Transverse colon (tissue), 4 donors: Measurements from ENCODE around the gene ARMH2. TPM values are rescaled to one million over a fixed set of nuclear protein-coding genes. Genes with fewer than 3 reads are reported as not detected.

Experiments
- DNase-seq: peaks from one replicate; pipeline ENCODE4 v3.0.0-alpha.2; 2019
- H3K27ac ChIP-seq, 4 donors: fragments of 200-600 bp; sonication (generic); 2 replicates each; pipeline ENCODE4 v1.5.1; 2016 to 2018; ENCODE audit warnings: inconsistent platforms in 4 of 4
- H3K27me3 ChIP-seq: fragments of 200-600 bp; sonication (generic); 2 replicates; pipeline ENCODE4 v1.5.1; 2017; ENCODE audit warnings: inconsistent platforms
- H3K36me3 ChIP-seq, 4 donors: fragments of 200-600 bp; sonication (generic); 2 replicates each; pipeline ENCODE4 v1.5.1; 2017 to 2019; ENCODE audit warnings: inconsistent platforms in 4 of 4
- H3K4me1 ChIP-seq, 4 donors: fragments of 200-600 bp; sonication (generic); 2 replicates each; pipeline ENCODE4 v1.5.1; 2017 to 2020; ENCODE audit warnings: inconsistent platforms in 4 of 4
- H3K4me3 ChIP-seq, 4 donors: fragments of 200-600 bp; sonication (generic); 1 replicate in 1 of 4; 2 replicates in 3 of 4; pipeline versions ENCODE4 v1.5.1 to v1.6.1; 2017 to 2019; ENCODE audit warnings: inconsistent platforms in 4 of 4
- H3K9me3 ChIP-seq, 2 donors: fragments of 200-600 bp; sonication (generic); 2 replicates each; pipeline ENCODE4 v1.5.1; 2017 to 2019; ENCODE audit warnings: inconsistent platforms in 2 of 2
- EP300 ChIP-seq: sonication (generic); formaldehyde crosslinking; IDR thresholded peaks from one replicate; pipeline ENCODE4 v1.6.1; 2017; ENCODE audit warnings: antibody characterized with exemption, low read depth
- POLR2A ChIP-seq: fragments of 450-650 bp; IDR thresholded peaks from one replicate; pipeline ENCODE4 v1.6.1; 2016; ENCODE audit warnings: antibody characterized with exemption, mild to moderate bottlenecking, moderate library complexity
- POLR2AphosphoS5 ChIP-seq, 3 donors: sonication (generic); formaldehyde crosslinking; IDR thresholded peaks; one replicate each; pipeline ENCODE4 v1.6.1; 2016; ENCODE audit warnings: antibody characterized with exemption in 3 of 3
- WGBS, 2 donors: methylation state at CpG; one replicate each; pipeline ENCODE4 v1.1.5; 2018; ENCODE audit warnings: low coverage in 1 of 2; 5-methylcytosine and 5-hydroxymethylcytosine counted together
- in situ Hi-C, 4 donors: fragments of 200-750 bp; cut with MboI; loops; one replicate each; pipeline versions ENCODE4 v1.15.0 to v1.15.1; 2017; ENCODE audit warnings: low sequenced_read_pairs in 3 of 4, low pct_ligation_motif_present in 1 of 4, low pct_unique_long_range_greater_than_20kb in 1 of 4
- intact Hi-C: fragments of 100-400 bp; cut with DNase I; formaldehyde crosslinking; loops from one replicate; pipeline ENCODE4 v1.15.1; 2023; ENCODE audit warnings: low total_unique reads
- total RNA-seq, 4 donors: library from RNA; depleted of rRNA; stranded (reverse); fragments of >200 nt; gene quantifications; one replicate each; pipeline ENCODE4 v1.1.0, GENCODE V29; 2016
- TF ChIP-seq, protein P1 (sequence below), 5 experiments: fragments of 200-600 bp in 3 of 5; fragments of 450-650 bp in 2 of 5; sonication (generic) in 3 of 5; IDR thresholded peaks; 1 replicate in 2 of 5; 2 replicates in 3 of 5; pipeline ENCODE4 v1.5.1; 2016 to 2017; ENCODE audit warnings: antibody characterized with exemption in 5 of 5, inconsistent platforms in 3 of 5, mild to moderate bottlenecking in 2 of 5, moderate library complexity in 1 of 5

ARMH2 gene
- total RNA-seq: not detected

DNA sequence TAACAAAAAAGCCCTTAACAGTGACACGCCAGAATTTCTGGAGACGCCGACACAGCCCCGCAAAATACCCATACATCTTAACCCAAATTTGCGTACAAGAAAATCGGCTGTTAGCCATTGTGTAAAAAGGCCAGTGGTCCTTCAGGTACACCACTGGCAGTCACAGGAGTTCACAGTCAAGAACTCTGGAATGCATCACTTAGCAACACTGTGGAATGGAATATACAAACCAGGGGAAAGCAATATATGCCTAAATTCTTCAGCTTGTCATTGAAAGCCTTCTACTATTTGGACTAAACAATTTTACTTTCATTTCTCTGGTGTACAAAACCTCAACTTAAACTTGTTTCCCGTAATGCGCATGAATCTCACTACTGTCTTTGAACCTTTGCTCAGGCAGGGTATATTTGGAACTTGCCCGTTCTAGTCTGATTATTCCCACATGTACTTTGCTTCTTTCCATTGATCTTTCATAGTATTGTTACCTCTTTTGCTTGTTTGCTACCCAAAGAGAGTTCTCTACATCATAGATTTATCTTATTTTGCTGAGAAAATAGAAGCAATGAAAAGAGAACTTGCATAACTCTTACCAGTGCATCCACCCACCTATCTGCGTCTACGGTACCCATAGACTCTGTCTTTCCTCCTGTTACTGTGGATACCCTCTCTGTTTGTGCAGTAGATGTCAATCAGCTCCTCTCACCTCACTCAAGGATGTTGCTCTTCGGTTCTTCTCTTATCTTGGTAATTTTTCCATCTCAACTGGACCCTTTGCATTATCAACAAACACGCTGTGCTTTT is at the start of gene ARMH2:
Gene ARMH2, minus strand, starts transcription at position 178 of the 801 bp plus-strand sequence. Its CDS starts 60 bp downstream, at position 118.
- DNase-seq: no peak
- Histone ChIP-seq H3K9me3 (no peaks in the 10 kb centered on the region), H3K36me3 (no peaks in the 10 kb centered on the region), H3K27me3 (no peaks in the 10 kb centered on the region), H3K4me3 (no peak within 1 kb of the TSS), H3K27ac (no peak within 1 kb of the TSS), H3K4me1 (no peaks in the 10 kb centered on the region)
- in situ Hi-C loops (no loop called here), intact Hi-C loops (no loop called here)
- TF ChIP-seq, protein P1, sequence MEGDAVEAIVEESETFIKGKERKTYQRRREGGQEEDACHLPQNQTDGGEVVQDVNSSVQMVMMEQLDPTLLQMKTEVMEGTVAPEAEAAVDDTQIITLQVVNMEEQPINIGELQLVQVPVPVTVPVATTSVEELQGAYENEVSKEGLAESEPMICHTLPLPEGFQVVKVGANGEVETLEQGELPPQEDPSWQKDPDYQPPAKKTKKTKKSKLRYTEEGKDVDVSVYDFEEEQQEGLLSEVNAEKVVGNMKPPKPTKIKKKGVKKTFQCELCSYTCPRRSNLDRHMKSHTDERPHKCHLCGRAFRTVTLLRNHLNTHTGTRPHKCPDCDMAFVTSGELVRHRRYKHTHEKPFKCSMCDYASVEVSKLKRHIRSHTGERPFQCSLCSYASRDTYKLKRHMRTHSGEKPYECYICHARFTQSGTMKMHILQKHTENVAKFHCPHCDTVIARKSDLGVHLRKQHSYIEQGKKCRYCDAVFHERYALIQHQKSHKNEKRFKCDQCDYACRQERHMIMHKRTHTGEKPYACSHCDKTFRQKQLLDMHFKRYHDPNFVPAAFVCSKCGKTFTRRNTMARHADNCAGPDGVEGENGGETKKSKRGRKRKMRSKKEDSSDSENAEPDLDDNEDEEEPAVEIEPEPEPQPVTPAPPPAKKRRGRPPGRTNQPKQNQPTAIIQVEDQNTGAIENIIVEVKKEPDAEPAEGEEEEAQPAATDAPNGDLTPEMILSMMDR (IDR thresholded peaks at IDR 0.05): no peak
- TF ChIP-seq EP300: no peak
- no peak for TF ChIP-seq POLR2A
- TF ChIP-seq POLR2AphosphoS5 (IDR thresholded peaks at IDR 0.05): no peak
- WGBS, 2 donors: 93 to 94% methylated on average over 12 to 13 of the region's 13 CpGs

DNA sequence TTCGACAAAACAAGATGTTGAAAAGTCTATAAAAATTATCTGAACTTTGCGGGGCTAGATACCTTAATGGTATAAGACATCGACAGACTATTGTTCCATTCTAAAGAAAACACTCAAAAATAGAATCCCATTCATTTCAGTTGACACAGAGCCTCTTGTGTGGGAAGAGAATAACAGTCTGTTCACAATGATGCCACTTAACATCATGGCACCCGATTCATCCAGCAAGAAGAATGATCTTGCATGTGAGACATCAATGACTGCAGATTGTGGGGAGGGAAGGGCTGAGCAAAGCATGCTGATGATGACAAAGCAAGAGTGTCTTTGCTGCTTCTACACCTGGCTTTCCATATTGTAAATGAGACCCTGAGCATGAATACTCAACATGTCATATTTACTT is 49.7 kb upstream of the ARMH2 start:
- no peaks in the 10 kb centered on the region for H3K9me3 ChIP-seq
- in situ Hi-C loops: no loop called here
- no peak for TF ChIP-seq POLR2AphosphoS5 (IDR thresholded peaks at IDR 0.05)
- no peak for TF ChIP-seq EP300
- no peaks in the 10 kb centered on the region for H3K36me3 ChIP-seq
- WGBS, 2 donors: 93% methylated on average over 3 to 4 of the region's 4 CpGs
- intact Hi-C loops: no loop called here
- H3K27me3 ChIP-seq: no peaks in the 10 kb centered on the region
- H3K4me1 ChIP-seq: no peaks in the 10 kb centered on the region
- DNase-seq: no peak
- H3K27ac ChIP-seq: no peak overlapping the region
- H3K4me3 ChIP-seq: no peak overlapping the region

DNA sequence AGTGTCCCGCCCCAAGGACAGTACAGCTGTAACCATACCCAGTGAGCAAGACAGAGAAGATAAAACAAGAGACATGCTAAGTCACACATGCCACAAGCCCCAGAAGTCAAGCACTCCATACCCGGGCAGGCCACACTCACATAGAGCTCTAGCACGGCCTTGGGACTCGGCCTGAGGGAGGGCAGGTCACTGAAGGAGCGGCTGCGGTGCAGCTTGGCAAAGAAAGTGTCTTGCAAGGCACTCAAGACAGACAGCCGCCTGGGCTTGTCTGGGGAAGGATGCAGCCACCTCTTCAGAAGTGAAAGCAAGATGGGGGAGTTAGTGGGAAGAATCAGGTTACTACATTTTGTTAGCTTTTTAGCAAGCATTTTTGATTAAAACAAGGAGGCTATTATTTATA is 48.7 kb upstream of the ARMH2 start:
- no peak for TF ChIP-seq POLR2AphosphoS5 (IDR thresholded peaks at IDR 0.05)
- TF ChIP-seq EP300: no peak
- TF ChIP-seq, protein P1 (IDR thresholded peaks at IDR 0.05): no peak
- TF ChIP-seq POLR2A: no peak
- Histone ChIP-seq H3K9me3 (no peaks in the 10 kb centered on the region), H3K27me3 (no peaks in the 10 kb centered on the region), H3K36me3 (no peaks in the 10 kb centered on the region), H3K4me3 (no peak overlapping the region), H3K27ac (no peak overlapping the region), H3K4me1 (no peaks in the 10 kb centered on the region)
- in situ Hi-C loops (no loop called here), intact Hi-C loops (no loop called here)
- no peak for DNase-seq
- WGBS, 2 donors: 91 to 97% methylated on average over 7 of the region's 7 CpGs

DNA sequence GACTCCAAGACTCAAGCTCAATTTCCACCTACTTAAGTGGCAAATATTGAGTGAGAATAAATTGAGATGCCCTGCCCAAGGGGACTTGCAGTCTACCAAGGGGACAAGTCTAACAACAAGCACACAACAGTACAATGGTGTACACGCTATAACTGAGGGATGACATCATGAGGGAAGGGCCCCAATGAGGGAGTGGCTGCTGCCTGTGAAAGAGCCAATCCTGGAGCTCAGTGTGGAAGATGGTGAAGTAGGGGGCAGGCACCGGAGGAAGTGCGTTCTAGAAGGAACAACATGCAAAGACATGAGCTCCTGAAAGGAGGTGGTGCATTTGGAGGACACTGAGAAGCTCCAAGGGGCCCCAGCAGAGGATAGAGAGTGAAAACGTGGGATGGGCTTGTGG is 46.9 kb upstream of the ARMH2 start:
- no peaks in the 10 kb centered on the region for H3K9me3 ChIP-seq
- in situ Hi-C loops (no loop called here), intact Hi-C loops (no loop called here)
- DNase-seq: no peak
- H3K4me3 ChIP-seq: no peak overlapping the region
- TF ChIP-seq POLR2A (no peak), POLR2AphosphoS5 (IDR thresholded peaks at IDR 0.05) (no peak), EP300 (no peak)
- TF ChIP-seq, protein P1 (IDR thresholded peaks at IDR 0.05): no peak
- no peaks in the 10 kb centered on the region for H3K4me1 ChIP-seq
- no peak overlapping the region for H3K27ac ChIP-seq
- H3K27me3 ChIP-seq: no peaks in the 10 kb centered on the region
- H3K36me3 ChIP-seq: no peaks in the 10 kb centered on the region
- 83 to 84% methylated on average over 4 of the region's 4 CpGs for WGBS, 2 donors
